Astrocyte (in vitro differentiated cells and primary cell): ENCODE measurements around the gene GBF1. TPM values are rescaled to one million over a fixed set of nuclear protein-coding genes. Genes with fewer than 3 reads are reported as not detected.

Source experiments
- DNase-seq: peaks from one replicate; pipeline ENCODE4 v3.0.0-alpha.2; 2010; ENCODE audit warnings: low read depth
- FAIRE-seq: peaks from 2 replicates; lab custom pipeline; 2011; peaks lifted over from hg19 to GRCh38; lab: Jason Lieb, UNC
- H2AFZ ChIP-seq: 2 replicates; pipeline ENCODE4 v1.6.0; 2012; ENCODE audit warnings: low read depth, low read length, inconsistent platforms
- H3K27ac ChIP-seq: 2 replicates; pipeline ENCODE4 v1.5.1; 2011; ENCODE audit warnings: low read depth, low read length, inconsistent platforms
- H3K27me3 ChIP-seq: 2 replicates; pipeline ENCODE4 v1.6.0; 2011; ENCODE audit warnings: low read length, inconsistent platforms; ENCODE audit not compliant: insufficient read depth
- H3K36me3 ChIP-seq: 2 replicates; pipeline ENCODE4 v1.5.1; 2011; ENCODE audit warnings: low read length, inconsistent platforms; ENCODE audit not compliant: insufficient read depth
- H3K4me1 ChIP-seq: 2 replicates; pipeline ENCODE4 v1.5.1; 2011; ENCODE audit warnings: low read length, inconsistent platforms; ENCODE audit not compliant: insufficient read depth
- H3K4me2 ChIP-seq: 2 replicates; pipeline ENCODE4 v1.6.0; 2012; ENCODE audit warnings: low read length, inconsistent platforms
- H3K4me3 ChIP-seq: 2 replicates; pipeline ENCODE4 v1.5.1; 2011; ENCODE audit warnings: low read depth, mild to moderate bottlenecking, low read length, inconsistent platforms; ENCODE audit not compliant: insufficient read depth
- H3K79me2 ChIP-seq: 2 replicates; pipeline ENCODE4 v1.6.0; 2012; ENCODE audit warnings: mild to moderate bottlenecking, low read length, inconsistent platforms; ENCODE audit not compliant: insufficient read depth
- H3K9ac ChIP-seq: 2 replicates; pipeline ENCODE4 v1.6.0; 2012; ENCODE audit warnings: mild to moderate bottlenecking, low read length, inconsistent platforms
- H3K9me3 ChIP-seq: 2 replicates; pipeline ENCODE4 v1.5.1; 2012; ENCODE audit warnings: low read depth, mild to moderate bottlenecking, low read length, inconsistent platforms; ENCODE audit not compliant: insufficient read depth
- H4K20me1 ChIP-seq: 2 replicates; pipeline ENCODE4 v1.6.0; 2012; ENCODE audit warnings: low read length, inconsistent platforms; ENCODE audit not compliant: insufficient read depth
- H3K27ac Mint-ChIP-seq: one replicate; pipeline ENCODE4 v1.8.0; 2021; ENCODE audit warnings: mild to moderate bottlenecking, mixed read lengths; ENCODE audit not compliant: unreplicated experiment
- H3K27me3 Mint-ChIP-seq: one replicate; pipeline ENCODE4 v1.8.0; 2021; ENCODE audit warnings: low read depth, mixed read lengths; ENCODE audit not compliant: unreplicated experiment
- H3K36me3 Mint-ChIP-seq: one replicate; pipeline ENCODE4 v1.8.0; 2021; ENCODE audit warnings: low read depth, mixed read lengths; ENCODE audit not compliant: unreplicated experiment
- H3K4me1 Mint-ChIP-seq: one replicate; pipeline ENCODE4 v1.8.0; 2021; ENCODE audit warnings: low read depth, mixed read lengths; ENCODE audit not compliant: unreplicated experiment
- H3K4me3 Mint-ChIP-seq: one replicate; pipeline ENCODE4 v1.8.0; 2021; ENCODE audit warnings: mild to moderate bottlenecking, moderate library complexity, mixed read lengths; ENCODE audit not compliant: unreplicated experiment
- H3K9me3 Mint-ChIP-seq: one replicate; pipeline ENCODE4 v1.8.0; 2021; ENCODE audit warnings: mild to moderate bottlenecking, mixed read lengths; ENCODE audit not compliant: unreplicated experiment
- EZH2 ChIP-seq: IDR thresholded peaks from 2 replicates; pipeline ENCODE4 v1.6.1; 2012; ENCODE audit warnings: mild to moderate bottlenecking, low read length, inconsistent platforms; ENCODE audit not compliant: insufficient read depth
- total RNA-seq: library from RNA; stranded (reverse); gene quantifications from 2 replicates; pipeline ENCODE4 v1.2.1, GENCODE V29; 2021
- TF ChIP-seq, protein P1 (sequence below): IDR thresholded peaks from 2 replicates; pipeline ENCODE4 v1.5.1; 2011; ENCODE audit warnings: low read depth, mild to moderate bottlenecking, inconsistent platforms, low read length, moderate library complexity; ENCODE audit not compliant: insufficient read depth

The GBF1 gene
- total RNA-seq, 1 donor from 2014 or later: 72.8 TPM

- peaks cover 15% of the 10 kb centered on the region for H3K36me3 Mint-ChIP-seq
- Histone ChIP-seq H3K9ac (no peak overlapping the region), H3K4me1 (peaks cover 26% of the 10 kb centered on the region), H3K27ac (no peak overlapping the region), H3K4me3 (no peak overlapping the region), H3K27me3 (no peaks in the 10 kb centered on the region), H3K36me3 (no peaks in the 10 kb centered on the region), H3K4me2 (no peak overlapping the region), H2AFZ (no peak overlapping the region), H3K9me3 (no peaks in the 10 kb centered on the region), H3K79me2 (peaks cover 12% of the 10 kb centered on the region), H4K20me1 (peaks cover 28% of the 10 kb centered on the region)
- H3K27ac Mint-ChIP-seq: no peak overlapping the region
- H3K9me3 Mint-ChIP-seq: no peaks in the 10 kb centered on the region
- no peak for FAIRE-seq
- peaks cover 5% of the 10 kb centered on the region for H3K4me1 Mint-ChIP-seq
- no peak for DNase-seq
- TF ChIP-seq, protein P1, sequence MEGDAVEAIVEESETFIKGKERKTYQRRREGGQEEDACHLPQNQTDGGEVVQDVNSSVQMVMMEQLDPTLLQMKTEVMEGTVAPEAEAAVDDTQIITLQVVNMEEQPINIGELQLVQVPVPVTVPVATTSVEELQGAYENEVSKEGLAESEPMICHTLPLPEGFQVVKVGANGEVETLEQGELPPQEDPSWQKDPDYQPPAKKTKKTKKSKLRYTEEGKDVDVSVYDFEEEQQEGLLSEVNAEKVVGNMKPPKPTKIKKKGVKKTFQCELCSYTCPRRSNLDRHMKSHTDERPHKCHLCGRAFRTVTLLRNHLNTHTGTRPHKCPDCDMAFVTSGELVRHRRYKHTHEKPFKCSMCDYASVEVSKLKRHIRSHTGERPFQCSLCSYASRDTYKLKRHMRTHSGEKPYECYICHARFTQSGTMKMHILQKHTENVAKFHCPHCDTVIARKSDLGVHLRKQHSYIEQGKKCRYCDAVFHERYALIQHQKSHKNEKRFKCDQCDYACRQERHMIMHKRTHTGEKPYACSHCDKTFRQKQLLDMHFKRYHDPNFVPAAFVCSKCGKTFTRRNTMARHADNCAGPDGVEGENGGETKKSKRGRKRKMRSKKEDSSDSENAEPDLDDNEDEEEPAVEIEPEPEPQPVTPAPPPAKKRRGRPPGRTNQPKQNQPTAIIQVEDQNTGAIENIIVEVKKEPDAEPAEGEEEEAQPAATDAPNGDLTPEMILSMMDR: no peak
- no peak for TF ChIP-seq EZH2
- H3K4me3 Mint-ChIP-seq: peak overlapping the region; percentile 64
- H3K27me3 Mint-ChIP-seq: peaks cover 3% of the 10 kb centered on the region
These were observed 178.1 kb downstream of the GBF1 start for GRCh38 chr10:102423372-102423968.

DNA sequence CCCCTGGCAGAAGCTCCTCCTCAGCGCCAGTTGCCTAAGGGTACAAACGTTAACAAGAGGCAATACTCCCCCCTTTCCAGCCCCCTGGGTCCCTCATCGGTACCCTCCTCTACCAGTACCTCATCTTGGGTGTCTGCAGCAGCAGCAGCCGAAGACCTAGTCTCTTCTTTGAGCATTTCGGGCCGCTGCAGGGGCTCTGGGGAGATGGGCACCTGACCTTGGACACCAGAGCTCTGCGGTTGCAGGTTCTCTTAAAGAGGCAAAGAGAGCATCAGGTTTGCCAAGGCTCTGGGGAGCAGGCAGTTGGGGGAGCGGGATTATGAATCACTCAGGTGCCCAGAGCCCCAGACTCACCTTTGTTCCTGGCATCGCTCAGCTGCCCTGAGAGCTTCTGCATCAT, 178.8 kb downstream of the GBF1 start:
- no peak for TF ChIP-seq EZH2
- TF ChIP-seq, protein P1: no peak
- Mint-ChIP-seq H3K27me3 (peaks cover under 1% of the 10 kb centered on the region), H3K27ac (peak overlapping the region; percentile 12), H3K4me3 (no peak overlapping the region), H3K9me3 (no peaks in the 10 kb centered on the region), H3K4me1 (peaks cover 5% of the 10 kb centered on the region), H3K36me3 (peaks cover 15% of the 10 kb centered on the region)
- Histone ChIP-seq H3K4me2 (no peak overlapping the region), H3K4me1 (peaks cover 26% of the 10 kb centered on the region), H3K27me3 (no peaks in the 10 kb centered on the region), H2AFZ (no peak overlapping the region), H3K27ac (no peak overlapping the region), H3K9me3 (no peaks in the 10 kb centered on the region), H3K79me2 (peaks cover 12% of the 10 kb centered on the region), H3K4me3 (no peak overlapping the region), H4K20me1 (peaks cover 28% of the 10 kb centered on the region), H3K9ac (no peak overlapping the region), H3K36me3 (no peaks in the 10 kb centered on the region)
- no peak for FAIRE-seq
- no peak for DNase-seq

DNA sequence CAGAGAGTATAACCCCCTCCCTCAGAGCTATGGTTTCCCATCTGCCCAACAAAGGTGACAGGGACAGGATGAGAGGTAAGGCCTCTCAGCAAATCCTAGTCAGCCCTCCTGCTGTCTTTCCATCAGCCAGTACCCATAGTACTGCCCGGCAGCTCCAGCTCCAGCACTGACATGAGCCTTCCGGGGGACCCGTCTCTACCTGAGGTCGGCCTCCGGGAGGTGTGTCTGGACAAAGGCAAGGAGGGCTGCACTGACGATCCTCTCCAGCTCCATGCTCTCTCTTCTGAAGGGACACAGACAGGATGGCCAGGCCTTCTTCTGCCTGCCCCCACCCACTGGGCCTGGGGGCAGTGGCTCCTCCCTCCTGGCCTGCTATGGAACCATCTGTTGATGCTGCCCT, 179.6 kb downstream of the GBF1 start:
- Mint-ChIP-seq H3K9me3 (no peaks in the 10 kb centered on the region), H3K27me3 (no peaks in the 10 kb centered on the region), H3K4me1 (peaks cover 5% of the 10 kb centered on the region), H3K36me3 (peaks cover 15% of the 10 kb centered on the region), H3K27ac (no peak overlapping the region), H3K4me3 (no peak overlapping the region)
- Histone ChIP-seq H3K9me3 (no peaks in the 10 kb centered on the region), H3K9ac (no peak overlapping the region), H3K27me3 (no peaks in the 10 kb centered on the region), H3K27ac (no peak overlapping the region), H3K4me3 (no peak overlapping the region), H3K4me1 (peaks cover 22% of the 10 kb centered on the region), H3K79me2 (peaks cover 12% of the 10 kb centered on the region), H2AFZ (no peak overlapping the region), H4K20me1 (peaks cover 32% of the 10 kb centered on the region), H3K4me2 (no peak overlapping the region), H3K36me3 (no peaks in the 10 kb centered on the region)
- FAIRE-seq (no peak), DNase-seq (no peak)
- TF ChIP-seq EZH2: no peak
- TF ChIP-seq, protein P1: no peak
